Omental fat pad (tissue), 4 donors: ENCODE data around the gene HSD17B10. TPM values are rescaled to one million over a fixed set of nuclear protein-coding genes. Genes with fewer than 3 reads are reported as not detected.
A peak's percentile ranks its signal among the peaks of the same experiment; 100 is the strongest.

Source experiments
- ATAC-seq: fragments of 150-250 bp; one replicate; pipeline ENCODE4 v1.9.1; 2016; ENCODE audit warnings: mild to moderate bottlenecking, moderate library complexity; ENCODE audit not compliant: low FRiP score
- DNase-seq: peaks from one replicate; pipeline ENCODE4 v3.0.0-alpha.2; 2019; ENCODE audit warnings: low spot score
- CTCF ChIP-seq, 3 donors: fragments of 450-650 bp; IDR thresholded peaks; one replicate each; pipeline ENCODE4 v1.5.1; 2016 to 2017; ENCODE audit warnings: antibody characterized with exemption in 3 of 3, mild to moderate bottlenecking in 3 of 3, moderate library complexity in 2 of 3
- total RNA-seq, 4 donors: library from RNA; depleted of rRNA; stranded (reverse); fragments of >200 nt; gene quantifications; one replicate each; pipeline ENCODE4 v1.1.0, GENCODE V29; 2016

The HSD17B10 gene
- total RNA-seq, 4 donors from 2014 or later, result 69.7 to 92.0 (median 80.7) TPM

GRCh38 chrX:53438832-53439230 is 4.7 kb upstream of the HSD17B10 start:
- TF ChIP-seq CTCF (IDR thresholded peaks at IDR 0.05), result no peak
- no peak for DNase-seq
- ATAC-seq, result no peak

GRCh38 chrX:53438174-53438831 is 4.1 kb upstream of the HSD17B10 start:
- no peak for ATAC-seq
- no peak for TF ChIP-seq CTCF (IDR thresholded peaks at IDR 0.05)
- no peak for DNase-seq

DNA sequence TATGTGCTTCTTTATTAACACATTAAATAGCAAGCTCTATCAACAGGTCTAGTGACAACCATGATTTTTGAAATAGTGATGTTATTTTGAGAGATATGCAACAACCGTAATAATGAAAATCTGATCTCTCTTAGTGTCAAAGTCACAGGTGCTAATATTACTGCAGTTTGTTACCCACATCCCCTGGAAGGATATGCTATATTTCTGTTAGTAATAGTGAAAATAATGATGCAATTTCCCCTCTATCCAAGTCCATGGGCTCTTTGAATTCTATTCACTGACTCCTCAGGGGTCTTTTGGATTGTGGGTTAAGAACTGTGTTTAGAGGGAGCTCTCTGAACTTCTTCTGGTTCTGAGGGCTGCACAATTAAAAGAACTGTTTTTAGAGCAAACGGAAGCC is 3.0 kb upstream of the HSD17B10 start:
- ATAC-seq, result no peak
- no peak for DNase-seq
- TF ChIP-seq CTCF (IDR thresholded peaks at IDR 0.05), result no peak

GRCh38 chrX:53435997-53436396 is 1.8 kb upstream of the HSD17B10 start:
- peak in 1 of 3 donors; percentile 43 for TF ChIP-seq CTCF (IDR thresholded peaks at IDR 0.05)
- DNase-seq (no peak), ATAC-seq (no peak)

GRCh38 chrX:53430231-53430630 is 3.9 kb downstream of the HSD17B10 start:
- TF ChIP-seq CTCF (IDR thresholded peaks at IDR 0.05), result no peak
- no peak for ATAC-seq

GRCh38 chrX:53429755-53430154 is 4.4 kb downstream of the HSD17B10 start:
- DNase-seq, result no peak
- no peak for TF ChIP-seq CTCF (IDR thresholded peaks at IDR 0.05)
- ATAC-seq, result no peak

More at GRCh38 chrX:53430231-53430630, 3.9 kb downstream of the HSD17B10 start:
- no peak for DNase-seq

DNA sequence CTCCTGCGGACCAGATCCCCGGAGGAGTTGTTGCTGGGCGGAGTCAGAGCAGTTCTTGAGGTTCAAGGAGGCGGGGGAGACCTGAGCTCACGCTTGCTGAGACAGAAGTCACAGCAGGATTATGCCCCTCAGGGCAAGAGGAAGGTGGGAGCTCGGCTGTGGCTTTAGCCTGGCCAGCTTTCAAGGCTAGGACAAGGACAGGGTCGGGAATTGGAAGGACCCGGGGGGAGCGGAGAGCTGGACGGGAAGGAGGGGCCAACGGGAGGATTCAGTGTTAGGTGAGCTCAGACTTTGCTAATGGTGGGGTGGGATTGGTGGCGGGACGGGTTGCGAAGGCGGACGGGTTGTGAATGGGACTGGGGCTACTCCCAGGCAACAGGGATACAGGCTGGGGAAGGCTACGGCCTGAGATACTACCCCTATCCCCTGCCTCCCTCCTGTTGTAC is 11.3 kb downstream of the HSD17B10 start, which contains the start of gene RIBC1:
Gene RIBC1 (plus strand): TSS at position 13 of the 446 bp plus-strand sequence. CDS start 3,404 bp downstream, outside the sequence.
- ATAC-seq (peak; percentile 57), DNase-seq (no peak)
- no peak for TF ChIP-seq CTCF (IDR thresholded peaks at IDR 0.05)
